ENCODE data around the gene SLC39A11. TPM values are rescaled to one million over a fixed set of nuclear protein-coding genes. Genes with fewer than 3 reads are reported as not detected.

Gene SLC39A11
- total RNA-seq, 2 donors from 2014 or later: 18.1 to 20.1 TPM

DNA sequence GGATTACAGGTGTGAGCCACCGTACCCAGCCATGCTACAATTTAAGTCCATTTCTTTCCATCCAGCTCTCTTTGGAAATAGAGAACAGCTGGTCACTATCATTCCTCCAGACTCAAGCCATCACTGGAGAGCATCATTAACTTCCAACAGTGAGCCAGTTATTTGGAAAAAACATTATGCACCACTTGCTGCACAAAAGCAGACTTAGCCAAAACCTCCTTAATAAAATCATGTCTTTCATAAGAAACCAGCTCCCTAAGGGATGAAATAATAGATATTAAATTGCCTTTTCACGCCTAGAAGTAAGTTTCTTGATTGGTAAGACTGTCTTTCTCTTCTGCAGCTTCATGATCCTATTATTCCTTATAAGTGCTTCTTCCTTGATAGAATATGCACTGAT, 17.9 kb downstream of the SLC39A11 start:
- H3K27me3 ChIP-seq (ENCODE audit: control insufficient read depth, insufficient read depth, low read length, poor library complexity, severe bottlenecking): no peaks in the 10 kb centered on the region
- Mint-ChIP-seq H3K9me3 (peaks cover 3% of the 10 kb centered on the region), H3K36me3 (ENCODE audit: low read depth) (peaks cover 11% of the 10 kb centered on the region), H3K4me3 (no peak overlapping the region), H3K27me3 (ENCODE audit: insufficient read depth) (no peaks in the 10 kb centered on the region), H3K4me1 (no peaks in the 10 kb centered on the region), H3K27ac (no peak overlapping the region)
- no peaks in the 10 kb centered on the region for H3K4me1 ChIP-seq (ENCODE audit: control insufficient read depth, insufficient read depth, low read length)
- H3K9ac ChIP-seq (ENCODE audit: extremely low read depth, low read length, poor library complexity, severe bottlenecking): no peak overlapping the region
- DNase-seq: no peak
- 97% methylated on average over 2 of the region's 2 CpGs; no CpG with 5 or more reads in 1 of the 2 experiments for WGBS, 2 experiments (ENCODE audit: insufficient coverage in 1 of 2, insufficient read length in 1 of 2)
- H3K9me3 ChIP-seq (ENCODE audit: control insufficient read depth, low read length): no peaks in the 10 kb centered on the region
- TF ChIP-seq, protein P1, sequence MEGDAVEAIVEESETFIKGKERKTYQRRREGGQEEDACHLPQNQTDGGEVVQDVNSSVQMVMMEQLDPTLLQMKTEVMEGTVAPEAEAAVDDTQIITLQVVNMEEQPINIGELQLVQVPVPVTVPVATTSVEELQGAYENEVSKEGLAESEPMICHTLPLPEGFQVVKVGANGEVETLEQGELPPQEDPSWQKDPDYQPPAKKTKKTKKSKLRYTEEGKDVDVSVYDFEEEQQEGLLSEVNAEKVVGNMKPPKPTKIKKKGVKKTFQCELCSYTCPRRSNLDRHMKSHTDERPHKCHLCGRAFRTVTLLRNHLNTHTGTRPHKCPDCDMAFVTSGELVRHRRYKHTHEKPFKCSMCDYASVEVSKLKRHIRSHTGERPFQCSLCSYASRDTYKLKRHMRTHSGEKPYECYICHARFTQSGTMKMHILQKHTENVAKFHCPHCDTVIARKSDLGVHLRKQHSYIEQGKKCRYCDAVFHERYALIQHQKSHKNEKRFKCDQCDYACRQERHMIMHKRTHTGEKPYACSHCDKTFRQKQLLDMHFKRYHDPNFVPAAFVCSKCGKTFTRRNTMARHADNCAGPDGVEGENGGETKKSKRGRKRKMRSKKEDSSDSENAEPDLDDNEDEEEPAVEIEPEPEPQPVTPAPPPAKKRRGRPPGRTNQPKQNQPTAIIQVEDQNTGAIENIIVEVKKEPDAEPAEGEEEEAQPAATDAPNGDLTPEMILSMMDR (conservative IDR thresholded peaks at IDR 0.05): no peak
- H3K27ac ChIP-seq (ENCODE audit: low read depth, low read length): no peak overlapping the region
- H3K36me3 ChIP-seq (ENCODE audit: control insufficient read depth, insufficient read depth, low read length): no peaks in the 10 kb centered on the region
- no peak overlapping the region for H3K4me3 ChIP-seq (ENCODE audit: low read length)

DNA sequence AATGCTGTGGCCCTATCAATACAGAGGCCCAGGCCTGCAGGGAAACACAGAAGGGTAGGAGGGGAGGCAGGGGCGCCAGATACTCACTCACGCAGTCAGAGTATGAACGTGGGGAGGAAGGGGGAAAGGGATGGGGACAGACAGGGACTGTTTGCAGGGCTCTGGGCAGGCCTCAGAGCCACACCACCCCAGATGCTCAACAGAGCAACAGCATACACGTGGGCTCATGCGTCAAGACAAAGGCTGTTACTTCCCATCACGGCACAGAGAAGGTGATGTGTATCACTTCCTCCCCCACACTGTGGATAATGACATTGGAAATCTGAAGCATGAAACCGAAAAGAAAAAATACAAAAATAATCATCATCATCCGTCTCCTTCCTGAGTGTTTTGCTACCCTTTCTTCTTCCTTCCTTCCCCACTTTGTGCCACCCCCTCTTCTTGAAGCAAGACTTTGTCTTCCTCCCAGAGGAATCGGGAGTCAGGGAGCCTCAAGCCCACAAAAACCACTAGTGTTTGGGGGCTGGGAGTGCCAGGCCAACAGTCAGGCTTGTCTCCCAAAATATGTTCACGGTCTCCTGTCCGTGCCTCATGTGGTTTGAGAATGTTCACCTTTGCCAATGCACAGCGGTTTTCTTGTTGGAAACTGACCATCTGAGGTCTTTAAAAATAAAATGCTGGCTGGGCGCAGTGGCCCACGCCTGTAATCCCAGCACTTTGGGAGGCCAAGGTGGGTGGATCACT, 20.1 kb downstream of the SLC39A11 start:
- Histone ChIP-seq H3K4me1 (ENCODE audit: control insufficient read depth, insufficient read depth, low read length) (no peaks in the 10 kb centered on the region), H3K36me3 (ENCODE audit: control insufficient read depth, insufficient read depth, low read length) (no peaks in the 10 kb centered on the region), H3K9ac (ENCODE audit: extremely low read depth, low read length, poor library complexity, severe bottlenecking) (no peak overlapping the region), H3K9me3 (ENCODE audit: control insufficient read depth, low read length) (no peaks in the 10 kb centered on the region), H3K27ac (ENCODE audit: low read depth, low read length) (no peak overlapping the region), H3K4me3 (ENCODE audit: low read length) (no peak overlapping the region), H3K27me3 (ENCODE audit: control insufficient read depth, insufficient read depth, low read length, poor library complexity, severe bottlenecking) (no peaks in the 10 kb centered on the region)
- 86 to 90% methylated on average over 11 to 14 of the region's 14 CpGs for WGBS, 2 experiments (ENCODE audit: insufficient coverage in 1 of 2, insufficient read length in 1 of 2)
- no peak overlapping the region for H3K4me3 Mint-ChIP-seq
- no peaks in the 10 kb centered on the region for H3K4me1 Mint-ChIP-seq
- TF ChIP-seq, protein P1 (conservative IDR thresholded peaks at IDR 0.05): no peak
- H3K36me3 Mint-ChIP-seq (ENCODE audit: low read depth): peaks cover 6% of the 10 kb centered on the region
- H3K27me3 Mint-ChIP-seq (ENCODE audit: insufficient read depth): no peaks in the 10 kb centered on the region
- no peak for DNase-seq
- peaks cover 3% of the 10 kb centered on the region for H3K9me3 Mint-ChIP-seq
- H3K27ac Mint-ChIP-seq: no peak overlapping the region

- TF ChIP-seq, protein P1 (conservative IDR thresholded peaks at IDR 0.05): no peak
- H3K4me3 Mint-ChIP-seq: no peak overlapping the region
- WGBS, 2 experiments (ENCODE audit: insufficient coverage in 1 of 2, insufficient read length in 1 of 2): 95 to 96% methylated on average over 6 to 8 of the region's 8 CpGs
Measured at GRCh38 chr17:73071066-73071999, 21.2 kb downstream of the SLC39A11 start.

More at GRCh38 chr17:73071066-73071999, 21.2 kb downstream of the SLC39A11 start:
- H3K36me3 ChIP-seq (ENCODE audit: control insufficient read depth, insufficient read depth, low read length): no peaks in the 10 kb centered on the region
- Mint-ChIP-seq H3K4me1 (no peaks in the 10 kb centered on the region), H3K36me3 (ENCODE audit: low read depth) (peaks cover 6% of the 10 kb centered on the region), H3K9me3 (peaks cover 3% of the 10 kb centered on the region), H3K27me3 (ENCODE audit: insufficient read depth) (no peaks in the 10 kb centered on the region), H3K27ac (no peak overlapping the region)
- no peaks in the 10 kb centered on the region for H3K9me3 ChIP-seq (ENCODE audit: control insufficient read depth, low read length)
- no peak overlapping the region for H3K27ac ChIP-seq (ENCODE audit: low read depth, low read length)
- DNase-seq: no peak
- H3K27me3 ChIP-seq (ENCODE audit: control insufficient read depth, insufficient read depth, low read length, poor library complexity, severe bottlenecking): no peaks in the 10 kb centered on the region
- no peak overlapping the region for H3K4me3 ChIP-seq (ENCODE audit: low read length)
- no peak overlapping the region for H3K9ac ChIP-seq (ENCODE audit: extremely low read depth, low read length, poor library complexity, severe bottlenecking)
- H3K4me1 ChIP-seq (ENCODE audit: control insufficient read depth, insufficient read depth, low read length): no peaks in the 10 kb centered on the region
